Measurements from ENCODE around the gene RTEL1.
"Not testable (repeated sequence)": the region's sequence is repeated elsewhere in the genome, so short reads cannot be mapped to it uniquely, and the experiment has no call there.

RTEL1 gene

GRCh38 chr20:63652192-63652980, 5.7 kb upstream of the RTEL1 start:
- DNase-seq, result peak; percentile 37

GRCh38 chr20:63653041-63653973, 4.8 kb upstream of the RTEL1 start, which contains the start of gene STMN3:
STMN3 (minus strand) TSS chr20:63653424; CDS start chr20:63653345, 79 bp downstream.
- DNase-seq, result peak; percentile 37

- no peak for DNase-seq
Observed at GRCh38 chr20:63653974-63654668, 4.0 kb upstream of the RTEL1 start.

GRCh38 chr20:63655249-63655648, 2.9 kb upstream of the RTEL1 start:
- DNase-seq, result no peak

GRCh38 chr20:63656451-63656850, 1.7 kb upstream of the RTEL1 start:
- no peak for DNase-seq

- no peak for DNase-seq
Observed at GRCh38 chr20:63657260-63657936, 714 bp upstream of the RTEL1 start.

GRCh38 chr20:63658749-63659187, 656 bp downstream of the RTEL1 start:
- DNase-seq, result no peak

- no peak for DNase-seq
Observed at GRCh38 chr20:63659370-63659769, 1.3 kb downstream of the RTEL1 start.

GRCh38 chr20:63660174-63660573, 2.1 kb downstream of the RTEL1 start:
- not testable (repeated sequence) for DNase-seq

GRCh38 chr20:63660622-63661021, 2.5 kb downstream of the RTEL1 start:
- DNase-seq, result no peak

GRCh38 chr20:63661108-63661507, 3.0 kb downstream of the RTEL1 start:
- no peak for DNase-seq

- DNase-seq, result no peak
Observed at GRCh38 chr20:63661959-63662812, 4.1 kb downstream of the RTEL1 start.

- no peak for DNase-seq
Observed at GRCh38 chr20:63662813-63663189, 4.7 kb downstream of the RTEL1 start.

- DNase-seq, result no peak
Observed at GRCh38 chr20:63663332-63664066, 5.4 kb downstream of the RTEL1 start.

GRCh38 chr20:63664143-63664851, 6.2 kb downstream of the RTEL1 start:
- no peak for DNase-seq

- DNase-seq, result no peak
Observed at GRCh38 chr20:63664861-63665594, 6.9 kb downstream of the RTEL1 start.

GRCh38 chr20:63665708-63666107, 7.6 kb downstream of the RTEL1 start:
- DNase-seq, result no peak

- DNase-seq, result no peak
Observed at GRCh38 chr20:63667858-63668257, 9.7 kb downstream of the RTEL1 start.

GRCh38 chr20:63668351-63668750, 10.2 kb downstream of the RTEL1 start:
- no peak for DNase-seq

All from activated CD4-positive, alpha-beta T cell treated with anti-CD3 and anti-CD28 coated beads for 1 hour (primary cell).